RWPE2 (cell line): ENCODE measurements around the gene EPB41L2.

ENCODE experiments used
- ATAC-seq: fragments of 200-7000 bp; cut with Tn5 transposase; 3 replicates; pipeline ENCODE4 v1.9.1; 2021; ENCODE audit warnings: low read depth
- DNase-seq: peaks from one replicate; pipeline ENCODE4 v3.0.0-alpha.2; 2020; ENCODE audit warnings: low spot score
- H3K27ac ChIP-seq: fragments of 450-650 bp; 2 replicates; pipeline ENCODE4 v1.5.1; 2017; ENCODE audit warnings: mild to moderate bottlenecking; ENCODE audit not compliant: poor library complexity, severe bottlenecking
- H3K27me3 ChIP-seq: fragments of 250-450 bp; sonication (Bioruptor Pico); 2 replicates; pipeline ENCODE4 v1.5.1; 2021; ENCODE audit warnings: mild to moderate bottlenecking, moderate library complexity; ENCODE audit not compliant: insufficient read depth, poor library complexity, severe bottlenecking
- H3K36me3 ChIP-seq: fragments of 250-450 bp; sonication (Bioruptor Pico); 2 replicates; pipeline ENCODE4 v1.5.1; 2020; ENCODE audit warnings: low read depth, mild to moderate bottlenecking, moderate library complexity
- H3K4me1 ChIP-seq: fragments of 250-450 bp; sonication (Bioruptor Pico); 2 replicates; pipeline ENCODE4 v1.5.1; 2021; ENCODE audit warnings: mild to moderate bottlenecking, moderate library complexity; ENCODE audit not compliant: insufficient read depth, poor library complexity, severe bottlenecking
- H3K4me3 ChIP-seq: fragments of 250-450 bp; sonication (Bioruptor Pico); 2 replicates; pipeline ENCODE4 v1.5.1; 2021; ENCODE audit warnings: mild to moderate bottlenecking, moderate library complexity; ENCODE audit not compliant: severe bottlenecking
- H3K9me3 ChIP-seq: fragments of 250-450 bp; sonication (Bioruptor Pico); 2 replicates; pipeline ENCODE4 v1.5.1; 2021; ENCODE audit warnings: mild to moderate bottlenecking, moderate library complexity; ENCODE audit not compliant: severe bottlenecking
- TF ChIP-seq, protein P1 (sequence below): fragments of 450-650 bp; IDR thresholded peaks from one replicate; pipeline ENCODE4 v1.5.1; 2017; ENCODE audit warnings: mild to moderate bottlenecking, moderate library complexity; ENCODE audit not compliant: poor library complexity, severe bottlenecking

The EPB41L2 gene

DNA sequence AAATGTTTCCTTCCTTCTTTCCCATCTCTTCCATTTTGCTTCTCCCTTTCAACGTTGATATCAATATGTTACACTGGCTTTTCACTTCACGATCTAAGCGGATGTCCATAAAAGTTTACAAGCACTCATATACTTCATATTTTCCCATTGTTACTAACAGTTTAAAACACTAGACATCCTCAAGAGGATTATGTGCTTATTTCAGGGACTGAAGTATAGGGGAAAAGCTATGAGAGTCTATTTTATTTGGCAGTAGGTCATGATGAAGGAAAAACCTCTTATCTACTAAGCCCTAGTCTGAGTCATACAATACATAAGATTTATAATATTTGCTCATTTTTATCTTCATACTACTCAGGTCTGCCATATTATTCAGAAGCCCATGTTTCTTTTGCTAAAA, 20.6 kb upstream of the EPB41L2 start:
- Histone ChIP-seq H3K27me3 (no peaks in the 10 kb centered on the region), H3K9me3 (peaks cover 2% of the 10 kb centered on the region)
- DNase-seq: no peak

GRCh38 chr6:131082335-131082734, 19.3 kb upstream of the EPB41L2 start:
- ATAC-seq: no peak
- DNase-seq: no peak
- Histone ChIP-seq H3K36me3 (no peaks in the 10 kb centered on the region), H3K9me3 (peaks cover 2% of the 10 kb centered on the region), H3K27me3 (no peaks in the 10 kb centered on the region), H3K4me3 (no peak overlapping the region), H3K27ac (no peak overlapping the region), H3K4me1 (no peaks in the 10 kb centered on the region)
- TF ChIP-seq, protein P1, sequence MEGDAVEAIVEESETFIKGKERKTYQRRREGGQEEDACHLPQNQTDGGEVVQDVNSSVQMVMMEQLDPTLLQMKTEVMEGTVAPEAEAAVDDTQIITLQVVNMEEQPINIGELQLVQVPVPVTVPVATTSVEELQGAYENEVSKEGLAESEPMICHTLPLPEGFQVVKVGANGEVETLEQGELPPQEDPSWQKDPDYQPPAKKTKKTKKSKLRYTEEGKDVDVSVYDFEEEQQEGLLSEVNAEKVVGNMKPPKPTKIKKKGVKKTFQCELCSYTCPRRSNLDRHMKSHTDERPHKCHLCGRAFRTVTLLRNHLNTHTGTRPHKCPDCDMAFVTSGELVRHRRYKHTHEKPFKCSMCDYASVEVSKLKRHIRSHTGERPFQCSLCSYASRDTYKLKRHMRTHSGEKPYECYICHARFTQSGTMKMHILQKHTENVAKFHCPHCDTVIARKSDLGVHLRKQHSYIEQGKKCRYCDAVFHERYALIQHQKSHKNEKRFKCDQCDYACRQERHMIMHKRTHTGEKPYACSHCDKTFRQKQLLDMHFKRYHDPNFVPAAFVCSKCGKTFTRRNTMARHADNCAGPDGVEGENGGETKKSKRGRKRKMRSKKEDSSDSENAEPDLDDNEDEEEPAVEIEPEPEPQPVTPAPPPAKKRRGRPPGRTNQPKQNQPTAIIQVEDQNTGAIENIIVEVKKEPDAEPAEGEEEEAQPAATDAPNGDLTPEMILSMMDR: no peak

More for the DNA sequence above, 20.6 kb upstream of the EPB41L2 start:
- Histone ChIP-seq H3K36me3 (no peaks in the 10 kb centered on the region), H3K27ac (no peak overlapping the region), H3K4me1 (no peaks in the 10 kb centered on the region), H3K4me3 (no peak overlapping the region)
- no peak for ATAC-seq
- TF ChIP-seq, protein P1: no peak

DNA sequence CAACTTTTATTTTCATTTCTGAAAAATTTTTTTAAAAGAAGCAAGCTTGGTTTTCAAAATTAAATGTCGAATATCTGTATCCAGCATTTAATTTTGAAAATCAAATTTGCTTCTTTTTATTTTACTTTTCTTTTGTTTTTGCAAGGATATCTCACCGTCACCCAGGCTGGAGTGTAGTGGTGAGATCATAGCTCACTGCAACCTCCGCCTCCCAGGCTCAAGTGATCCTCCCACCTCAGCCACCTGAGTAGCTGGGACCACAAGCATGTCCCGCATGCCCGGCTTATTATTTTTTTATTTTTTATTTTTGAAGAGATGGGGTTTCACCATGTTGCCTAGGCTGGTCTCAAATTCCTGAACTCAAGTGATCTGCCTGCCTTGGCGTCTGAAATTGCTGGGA, 17.0 kb upstream of the EPB41L2 start:
- ATAC-seq (no peak), DNase-seq (no peak)
- H3K4me3 ChIP-seq: no peak overlapping the region
- H3K27me3 ChIP-seq: no peaks in the 10 kb centered on the region
- H3K4me1 ChIP-seq: no peaks in the 10 kb centered on the region
- H3K9me3 ChIP-seq: peaks cover 2% of the 10 kb centered on the region
- TF ChIP-seq, protein P1: no peak
- no peaks in the 10 kb centered on the region for H3K36me3 ChIP-seq
- no peak overlapping the region for H3K27ac ChIP-seq

DNA sequence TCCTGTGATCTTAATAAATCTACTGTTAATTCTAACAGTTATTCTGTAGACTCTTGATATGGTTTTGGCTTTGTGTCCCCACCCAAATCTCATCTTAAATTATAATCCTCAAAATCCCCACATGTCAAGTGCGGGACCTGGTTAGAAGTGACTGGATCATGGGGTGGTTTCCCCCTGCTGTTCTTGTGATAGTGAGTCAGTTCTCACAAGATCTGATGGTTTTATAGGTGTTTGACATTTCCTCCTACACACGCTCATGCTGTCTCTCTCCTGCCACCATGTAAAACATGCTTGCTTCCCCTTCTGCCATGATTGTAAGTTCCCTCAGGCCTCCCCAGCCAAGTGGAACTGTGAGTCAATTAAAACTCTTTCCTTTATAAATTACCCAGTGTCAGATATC, 10.5 kb upstream of the EPB41L2 start:
- ATAC-seq (no peak), DNase-seq (no peak)
- TF ChIP-seq, protein P1: no peak
- Histone ChIP-seq H3K36me3 (no peaks in the 10 kb centered on the region), H3K27ac (no peak overlapping the region), H3K4me1 (no peaks in the 10 kb centered on the region), H3K9me3 (no peaks in the 10 kb centered on the region), H3K27me3 (no peaks in the 10 kb centered on the region), H3K4me3 (no peak overlapping the region)

GRCh38 chr6:131070061-131070460, 7.0 kb upstream of the EPB41L2 start:
- H3K4me3 ChIP-seq: no peak overlapping the region
- H3K27ac ChIP-seq: no peak overlapping the region
- H3K27me3 ChIP-seq: no peaks in the 10 kb centered on the region
- no peak for ATAC-seq
- no peaks in the 10 kb centered on the region for H3K9me3 ChIP-seq
- TF ChIP-seq, protein P1: no peak
- H3K36me3 ChIP-seq: no peaks in the 10 kb centered on the region
- H3K4me1 ChIP-seq: no peaks in the 10 kb centered on the region
- DNase-seq: no peak
